ENCODE results near the gene UGT1A10.

UGT1A10 gene

DNA sequence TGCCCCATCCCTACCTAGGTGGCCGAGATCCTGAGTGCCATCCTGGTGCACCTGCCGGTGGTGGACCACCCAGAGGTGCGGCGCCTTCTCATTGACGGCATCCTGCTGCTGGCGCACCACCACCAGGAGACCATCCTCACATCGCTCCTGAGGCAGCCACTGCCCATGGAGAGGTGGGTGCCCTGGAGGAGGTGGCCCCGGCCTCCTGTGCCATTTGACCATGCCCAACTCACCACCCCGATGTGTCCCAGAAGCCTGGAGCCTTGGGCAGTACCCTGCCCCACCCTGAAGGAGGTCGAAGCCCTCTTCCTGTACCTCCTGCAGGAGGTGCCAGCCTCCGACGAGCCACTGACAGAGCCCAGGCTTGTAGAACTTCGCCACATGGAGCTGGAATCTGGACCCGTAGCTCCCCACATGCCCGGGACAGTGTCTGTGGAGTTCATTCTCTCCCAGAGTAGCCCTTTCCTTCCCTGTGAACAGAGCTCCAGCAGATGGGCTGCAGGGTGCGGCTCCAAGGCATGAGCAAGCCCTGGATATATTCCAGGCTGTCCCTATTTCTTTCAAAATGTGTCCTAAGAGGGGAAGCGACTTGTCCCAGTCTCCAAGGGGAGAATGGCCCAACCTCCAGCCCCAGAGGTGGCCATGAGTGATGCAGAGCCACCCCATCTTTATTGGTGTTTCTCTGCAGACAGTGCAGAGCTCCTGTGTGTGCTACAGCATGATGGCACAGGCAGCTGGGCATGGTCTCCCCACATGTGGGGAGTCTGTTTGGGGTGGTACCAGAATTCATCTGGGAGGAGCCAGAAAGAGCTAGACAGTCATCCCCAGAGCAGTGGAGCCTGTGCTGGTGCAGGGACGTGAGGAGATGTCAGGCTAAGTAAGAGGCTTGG lies 183.9 kb downstream of the UGT1A10 start:
- TF ChIP-seq, protein P1, sequence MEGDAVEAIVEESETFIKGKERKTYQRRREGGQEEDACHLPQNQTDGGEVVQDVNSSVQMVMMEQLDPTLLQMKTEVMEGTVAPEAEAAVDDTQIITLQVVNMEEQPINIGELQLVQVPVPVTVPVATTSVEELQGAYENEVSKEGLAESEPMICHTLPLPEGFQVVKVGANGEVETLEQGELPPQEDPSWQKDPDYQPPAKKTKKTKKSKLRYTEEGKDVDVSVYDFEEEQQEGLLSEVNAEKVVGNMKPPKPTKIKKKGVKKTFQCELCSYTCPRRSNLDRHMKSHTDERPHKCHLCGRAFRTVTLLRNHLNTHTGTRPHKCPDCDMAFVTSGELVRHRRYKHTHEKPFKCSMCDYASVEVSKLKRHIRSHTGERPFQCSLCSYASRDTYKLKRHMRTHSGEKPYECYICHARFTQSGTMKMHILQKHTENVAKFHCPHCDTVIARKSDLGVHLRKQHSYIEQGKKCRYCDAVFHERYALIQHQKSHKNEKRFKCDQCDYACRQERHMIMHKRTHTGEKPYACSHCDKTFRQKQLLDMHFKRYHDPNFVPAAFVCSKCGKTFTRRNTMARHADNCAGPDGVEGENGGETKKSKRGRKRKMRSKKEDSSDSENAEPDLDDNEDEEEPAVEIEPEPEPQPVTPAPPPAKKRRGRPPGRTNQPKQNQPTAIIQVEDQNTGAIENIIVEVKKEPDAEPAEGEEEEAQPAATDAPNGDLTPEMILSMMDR (IDR thresholded peaks at IDR 0.05; ENCODE audit: insufficient read depth, low read length), result no peak
- no peak for TF ChIP-seq POLR2AphosphoS5 (IDR thresholded peaks at IDR 0.05; ENCODE audit: low read depth)
- no peak for TF ChIP-seq GABPA (IDR thresholded peaks at IDR 0.05; ENCODE audit: low read depth)
- TF ChIP-seq, protein P2, sequence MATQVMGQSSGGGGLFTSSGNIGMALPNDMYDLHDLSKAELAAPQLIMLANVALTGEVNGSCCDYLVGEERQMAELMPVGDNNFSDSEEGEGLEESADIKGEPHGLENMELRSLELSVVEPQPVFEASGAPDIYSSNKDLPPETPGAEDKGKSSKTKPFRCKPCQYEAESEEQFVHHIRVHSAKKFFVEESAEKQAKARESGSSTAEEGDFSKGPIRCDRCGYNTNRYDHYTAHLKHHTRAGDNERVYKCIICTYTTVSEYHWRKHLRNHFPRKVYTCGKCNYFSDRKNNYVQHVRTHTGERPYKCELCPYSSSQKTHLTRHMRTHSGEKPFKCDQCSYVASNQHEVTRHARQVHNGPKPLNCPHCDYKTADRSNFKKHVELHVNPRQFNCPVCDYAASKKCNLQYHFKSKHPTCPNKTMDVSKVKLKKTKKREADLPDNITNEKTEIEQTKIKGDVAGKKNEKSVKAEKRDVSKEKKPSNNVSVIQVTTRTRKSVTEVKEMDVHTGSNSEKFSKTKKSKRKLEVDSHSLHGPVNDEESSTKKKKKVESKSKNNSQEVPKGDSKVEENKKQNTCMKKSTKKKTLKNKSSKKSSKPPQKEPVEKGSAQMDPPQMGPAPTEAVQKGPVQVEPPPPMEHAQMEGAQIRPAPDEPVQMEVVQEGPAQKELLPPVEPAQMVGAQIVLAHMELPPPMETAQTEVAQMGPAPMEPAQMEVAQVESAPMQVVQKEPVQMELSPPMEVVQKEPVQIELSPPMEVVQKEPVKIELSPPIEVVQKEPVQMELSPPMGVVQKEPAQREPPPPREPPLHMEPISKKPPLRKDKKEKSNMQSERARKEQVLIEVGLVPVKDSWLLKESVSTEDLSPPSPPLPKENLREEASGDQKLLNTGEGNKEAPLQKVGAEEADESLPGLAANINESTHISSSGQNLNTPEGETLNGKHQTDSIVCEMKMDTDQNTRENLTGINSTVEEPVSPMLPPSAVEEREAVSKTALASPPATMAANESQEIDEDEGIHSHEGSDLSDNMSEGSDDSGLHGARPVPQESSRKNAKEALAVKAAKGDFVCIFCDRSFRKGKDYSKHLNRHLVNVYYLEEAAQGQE (IDR thresholded peaks at IDR 0.05; ENCODE audit: insufficient replicate concordance, low read depth), result no peak
- TF ChIP-seq SPI1 (IDR thresholded peaks at IDR 0.05; ENCODE audit: borderline replicate concordance, low read depth), result no peak
- H3K4me3 ChIP-seq (replicated peaks; ENCODE audit: insufficient read depth, low read length), result no peak overlapping the region
- DNase-seq (ENCODE audit: low read depth in 1 of 2, low spot score in 1 of 2), result no peak
- no peaks in the 10 kb centered on the region for H3K27me3 ChIP-seq (ENCODE audit: insufficient read depth, poor library complexity, severe bottlenecking)
- H3K27ac ChIP-seq (replicated peaks), result no peak overlapping the region

DNA sequence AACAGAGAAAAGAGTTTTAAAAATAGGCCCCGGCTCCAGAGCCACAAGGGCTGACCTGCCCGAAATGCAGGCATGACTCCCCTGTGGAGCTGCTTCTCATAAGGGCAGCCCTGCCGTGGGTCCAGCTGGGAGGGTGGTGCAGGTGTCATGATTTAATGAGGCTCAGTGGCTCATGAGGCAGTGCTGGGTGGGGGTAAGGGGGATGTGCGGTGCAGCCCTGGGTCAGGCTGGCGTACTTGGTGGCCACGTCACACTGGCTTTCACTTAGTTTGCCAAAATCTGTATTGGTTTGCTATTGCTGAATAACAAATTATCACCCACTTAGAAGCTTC lies 184.5 kb downstream of the UGT1A10 start:
- Histone ChIP-seq H3K27me3 (ENCODE audit: insufficient read depth, poor library complexity, severe bottlenecking) (no peaks in the 10 kb centered on the region), H3K27ac (replicated peaks) (no peak overlapping the region), H3K4me3 (replicated peaks; ENCODE audit: insufficient read depth, low read length) (no peak overlapping the region)
- no peak for DNase-seq (ENCODE audit: low read depth in 1 of 2, low spot score in 1 of 2)
- TF ChIP-seq, protein P2 (IDR thresholded peaks at IDR 0.05; ENCODE audit: insufficient replicate concordance, low read depth), result no peak
- no peak for TF ChIP-seq GABPA (IDR thresholded peaks at IDR 0.05; ENCODE audit: low read depth)
- no peak for TF ChIP-seq SPI1 (IDR thresholded peaks at IDR 0.05; ENCODE audit: borderline replicate concordance, low read depth)
- TF ChIP-seq POLR2AphosphoS5 (IDR thresholded peaks at IDR 0.05; ENCODE audit: low read depth), result no peak
- TF ChIP-seq, protein P1 (IDR thresholded peaks at IDR 0.05; ENCODE audit: insufficient read depth, low read length), result no peak

- DNase-seq (ENCODE audit: low read depth in 1 of 2, low spot score in 1 of 2), result no peak
- no peak overlapping the region for H3K27ac ChIP-seq (replicated peaks)
- no peak overlapping the region for H3K4me3 ChIP-seq (replicated peaks; ENCODE audit: insufficient read depth, low read length)
- TF ChIP-seq POLR2AphosphoS5 (IDR thresholded peaks at IDR 0.05; ENCODE audit: low read depth) (no peak), GABPA (IDR thresholded peaks at IDR 0.05; ENCODE audit: low read depth) (no peak), SPI1 (IDR thresholded peaks at IDR 0.05; ENCODE audit: borderline replicate concordance, low read depth) (no peak)
- TF ChIP-seq, protein P1 (IDR thresholded peaks at IDR 0.05; ENCODE audit: insufficient read depth, low read length), result no peak
- TF ChIP-seq, protein P2 (IDR thresholded peaks at IDR 0.05; ENCODE audit: insufficient replicate concordance, low read depth), result no peak
- H3K27me3 ChIP-seq (ENCODE audit: insufficient read depth, poor library complexity, severe bottlenecking), result no peaks in the 10 kb centered on the region
Observed at GRCh38 chr2:233821196-233821595, 184.9 kb downstream of the UGT1A10 start.

Data from HL-60 (cell line).